AG04450 (cell line): ENCODE measurements around the gene FAM124A. TPM values are rescaled to one million over a fixed set of nuclear protein-coding genes. Genes with fewer than 3 reads are reported as not detected.

Experiments used
- CTCF ChIA-PET: fragments of 300-600, 350-600 bp; formaldehyde crosslinking; extraction: SDS; loops from one replicate; lab custom pipeline; 2022; ENCODE audit warnings: antibody characterized with exemption, inconsistent platforms; lab: Charles Lee
- POLR2A ChIA-PET: fragments of 350-600 bp; formaldehyde crosslinking; extraction: SDS; loops from one replicate; lab custom pipeline; 2021; ENCODE audit warnings: antibody characterized with exemption, inconsistent platforms; lab: Yijun Ruan, JAX
- DNase-seq: peaks from one replicate; pipeline ENCODE4 v3.0.0-alpha.2; 2011; ENCODE audit warnings: low read depth, low spot score
- H3K27ac ChIP-seq: one replicate; pipeline ENCODE4 v1.5.1; 2012; ENCODE audit warnings: low read depth, low read length, control low read depth
- H3K27me3 ChIP-seq: one replicate; pipeline ENCODE4 v1.6.0; 2012; ENCODE audit warnings: low read length; ENCODE audit not compliant: control insufficient read depth, insufficient read depth
- H3K4me3 ChIP-seq: 2 replicates; pipeline ENCODE4 v1.5.1; 2011; ENCODE audit warnings: mild to moderate bottlenecking, low read depth, low read length, control low read depth
- H3K9me3 ChIP-seq: 2 replicates; pipeline ENCODE4 v1.5.1; 2012; ENCODE audit warnings: low read length; ENCODE audit not compliant: control insufficient read depth, insufficient read depth
- polyA plus RNA-seq: library from polyadenylated mRNA; depleted of rRNA; stranded (reverse); fragments of >200 nt; gene quantifications from 2 replicates; pipeline ENCODE4 v1.2.3, GENCODE V29; 2011
- TF ChIP-seq, protein P1 (sequence below): IDR thresholded peaks from 2 replicates; pipeline ENCODE4 v1.5.1; 2011; ENCODE audit warnings: low read depth, low read length, control low read depth, inconsistent platforms

Gene FAM124A
- polyA plus RNA-seq, 1 experiment, result 0.14 TPM

DNA sequence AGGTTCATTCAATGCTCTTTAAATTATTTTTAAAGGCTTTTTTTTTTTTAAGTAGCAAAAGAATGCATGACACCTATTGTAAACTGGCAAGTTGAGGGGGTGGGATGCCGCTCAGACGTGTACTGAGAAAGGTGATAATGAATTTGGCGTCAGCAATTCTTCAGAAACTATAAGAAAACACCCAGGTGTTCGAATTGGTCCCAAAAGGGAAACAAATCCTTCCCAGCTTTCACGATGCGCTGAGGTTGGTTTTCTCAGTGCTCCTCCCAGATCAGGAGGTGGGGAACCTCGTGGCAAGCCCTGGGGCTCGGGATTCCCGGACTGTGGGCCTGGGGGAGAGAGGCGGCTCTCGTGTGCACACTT is 543 bp upstream of the FAM124A start:
- H3K27me3 ChIP-seq, result peaks cover 48% of the 10 kb centered on the region
- no peak for DNase-seq

DNA sequence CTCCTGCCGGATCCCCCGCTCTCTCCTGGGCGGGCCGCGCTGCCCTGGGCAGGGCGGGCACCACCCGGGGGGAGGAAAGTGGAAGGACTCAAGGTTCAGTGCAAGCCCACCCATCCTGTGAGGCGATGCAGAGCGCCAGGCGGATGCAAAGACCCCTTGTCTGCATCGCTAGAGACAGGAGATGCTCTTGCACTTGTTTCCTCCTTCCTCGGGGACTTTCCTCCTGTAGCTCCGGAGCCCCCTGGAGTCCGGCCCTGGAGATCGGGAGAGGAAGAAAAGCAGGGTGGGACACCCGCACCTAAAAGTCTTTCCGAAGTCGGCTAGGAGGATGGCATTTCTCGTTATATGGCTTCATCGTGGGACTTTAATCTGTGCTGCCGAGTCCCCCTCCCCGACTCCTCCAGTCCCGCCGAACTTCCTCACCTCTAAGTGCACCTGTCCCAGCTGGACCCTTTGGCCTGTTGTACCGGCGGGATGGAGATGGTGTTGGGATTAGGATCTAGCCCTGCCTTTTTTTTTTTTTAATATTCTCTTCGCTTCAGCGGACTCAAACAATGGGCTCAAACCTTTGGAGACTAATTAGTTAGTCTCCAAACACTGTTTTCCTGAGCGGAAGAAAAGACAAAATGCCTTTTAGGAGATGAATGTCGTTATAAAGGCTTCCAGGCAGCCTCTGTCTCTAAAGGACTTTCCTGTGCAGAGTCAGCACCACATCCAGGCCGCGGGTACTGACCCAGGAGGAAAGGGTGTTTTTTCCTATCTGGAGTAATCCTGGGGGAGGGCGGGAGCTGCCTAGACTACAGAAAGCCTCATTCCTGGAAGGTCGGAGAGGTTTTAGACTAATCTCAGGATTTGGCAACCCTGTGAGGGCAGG is 725 bp downstream of the FAM124A start:
- CTCF ChIA-PET, result interaction anchor here (1.0 to 1.2 kb wide), 3 partner anchors 62 to 74 kb away, joined by 3 to 8 read pairs (median 3); no protein-coding TSS in a partner anchor
- POLR2A ChIA-PET, result no interaction called here
- no peak overlapping the region for H3K27ac ChIP-seq
- H3K9me3 ChIP-seq, result no peaks in the 10 kb centered on the region
- no peak for DNase-seq
- TF ChIP-seq, protein P1, sequence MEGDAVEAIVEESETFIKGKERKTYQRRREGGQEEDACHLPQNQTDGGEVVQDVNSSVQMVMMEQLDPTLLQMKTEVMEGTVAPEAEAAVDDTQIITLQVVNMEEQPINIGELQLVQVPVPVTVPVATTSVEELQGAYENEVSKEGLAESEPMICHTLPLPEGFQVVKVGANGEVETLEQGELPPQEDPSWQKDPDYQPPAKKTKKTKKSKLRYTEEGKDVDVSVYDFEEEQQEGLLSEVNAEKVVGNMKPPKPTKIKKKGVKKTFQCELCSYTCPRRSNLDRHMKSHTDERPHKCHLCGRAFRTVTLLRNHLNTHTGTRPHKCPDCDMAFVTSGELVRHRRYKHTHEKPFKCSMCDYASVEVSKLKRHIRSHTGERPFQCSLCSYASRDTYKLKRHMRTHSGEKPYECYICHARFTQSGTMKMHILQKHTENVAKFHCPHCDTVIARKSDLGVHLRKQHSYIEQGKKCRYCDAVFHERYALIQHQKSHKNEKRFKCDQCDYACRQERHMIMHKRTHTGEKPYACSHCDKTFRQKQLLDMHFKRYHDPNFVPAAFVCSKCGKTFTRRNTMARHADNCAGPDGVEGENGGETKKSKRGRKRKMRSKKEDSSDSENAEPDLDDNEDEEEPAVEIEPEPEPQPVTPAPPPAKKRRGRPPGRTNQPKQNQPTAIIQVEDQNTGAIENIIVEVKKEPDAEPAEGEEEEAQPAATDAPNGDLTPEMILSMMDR, result no peak
- H3K4me3 ChIP-seq, result peak overlapping the region; percentile 52
- H3K27me3 ChIP-seq, result peaks cover 48% of the 10 kb centered on the region

More for the DNA sequence above, 543 bp upstream of the FAM124A start:
- POLR2A ChIA-PET, result no interaction called here
- H3K9me3 ChIP-seq, result no peaks in the 10 kb centered on the region
- TF ChIP-seq, protein P1, result no peak
- H3K27ac ChIP-seq, result no peak overlapping the region
- H3K4me3 ChIP-seq, result peak overlapping the region; percentile 69
- CTCF ChIA-PET, result no interaction called here

DNA sequence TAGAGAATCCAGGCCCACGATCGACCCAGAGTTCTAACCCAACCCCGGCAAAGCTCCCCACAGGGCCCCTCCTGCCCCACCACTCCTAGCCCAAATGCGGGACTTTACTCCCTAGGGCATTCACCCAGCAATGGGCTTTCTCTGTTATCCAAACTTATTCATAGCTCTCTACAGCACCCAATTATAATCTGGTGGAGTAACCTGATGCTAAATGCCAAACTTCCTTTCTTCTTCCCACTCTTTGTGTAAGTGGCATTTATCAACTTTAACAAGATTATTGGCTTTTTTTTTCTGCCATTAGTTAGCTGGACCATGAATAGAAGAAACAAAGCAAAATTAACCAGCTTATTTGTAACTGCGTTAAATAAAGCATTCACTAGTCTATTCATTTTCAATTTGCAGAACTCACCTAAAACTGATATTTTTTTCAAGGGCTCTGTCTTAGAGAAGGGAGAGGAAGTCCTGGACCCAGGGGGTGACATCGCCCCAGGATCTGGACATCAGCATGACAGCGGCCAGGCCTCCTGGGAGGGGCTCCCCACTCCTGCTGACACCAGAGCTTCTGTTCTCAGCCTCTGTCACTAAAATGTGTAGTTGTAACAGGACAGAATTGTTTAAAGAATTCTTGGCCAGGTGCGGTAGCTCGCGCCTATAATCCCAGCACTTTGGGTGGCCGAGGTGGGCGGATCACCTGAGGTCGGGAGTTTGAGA is 1.5 kb downstream of the FAM124A start:
- H3K4me3 ChIP-seq, result no peak overlapping the region

DNA sequence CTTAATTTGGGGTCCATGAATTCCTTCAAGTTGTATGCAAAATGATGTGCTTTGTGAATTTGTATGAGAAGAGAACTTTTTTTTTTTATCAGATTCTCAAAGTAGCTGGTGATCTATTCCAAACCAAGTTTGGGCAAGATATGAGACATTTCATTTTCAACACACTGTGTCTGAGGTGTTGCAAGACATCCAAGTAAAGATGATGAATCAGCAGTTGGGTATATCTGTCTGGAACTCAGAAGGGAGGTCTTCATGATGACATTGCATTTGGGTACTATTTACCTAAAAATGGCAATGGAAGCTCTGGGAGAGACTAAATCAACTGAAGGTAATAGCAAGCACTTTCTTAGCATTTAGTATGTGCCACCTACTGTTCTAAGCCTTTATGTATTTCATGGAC is 2.8 kb downstream of the FAM124A start:
- TF ChIP-seq, protein P1, result no peak
- POLR2A ChIA-PET, result no interaction called here
- CTCF ChIA-PET, result interaction anchor here (0.6 to 1.6 kb wide), 4 partner anchors 21 to 138 kb away, joined by 4 to 6 read pairs (median 6); no protein-coding TSS in a partner anchor
- no peak for DNase-seq
- H3K27ac ChIP-seq, result no peak overlapping the region
- H3K9me3 ChIP-seq, result no peaks in the 10 kb centered on the region
- H3K27me3 ChIP-seq, result peaks cover 42% of the 10 kb centered on the region
- no peak overlapping the region for H3K4me3 ChIP-seq

More for the DNA sequence above, 1.5 kb downstream of the FAM124A start:
- no peak for DNase-seq
- H3K9me3 ChIP-seq, result no peaks in the 10 kb centered on the region
- CTCF ChIA-PET, result interaction anchor here (1.0 to 1.2 kb wide), 4 partner anchors 61 to 98 kb away, joined by 3 to 8 read pairs (median 3); no protein-coding TSS in a partner anchor
- TF ChIP-seq, protein P1, result no peak
- H3K27me3 ChIP-seq, result peaks cover 48% of the 10 kb centered on the region
- no peak overlapping the region for H3K27ac ChIP-seq
- POLR2A ChIA-PET, result no interaction called here
